ENCODE measurements around the gene RAB11FIP4.

DNA sequence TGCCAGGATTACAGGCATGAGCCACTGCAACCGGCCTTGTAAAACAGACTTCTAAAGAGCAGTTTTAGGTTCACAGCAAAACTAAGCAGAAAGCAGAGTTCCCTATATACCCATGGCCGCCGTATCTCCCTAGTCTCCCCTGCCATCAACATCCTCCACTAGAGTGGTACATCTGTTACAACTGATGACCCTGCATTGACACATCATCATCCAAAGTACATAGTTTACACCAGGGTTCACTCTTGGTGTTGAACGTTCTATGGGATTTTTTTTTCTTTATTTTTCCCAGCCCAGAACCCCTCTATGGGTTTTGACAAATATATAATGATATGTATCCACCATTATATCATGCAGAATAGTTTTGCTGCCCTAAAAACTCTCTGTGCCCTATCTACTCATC, 155.2 kb downstream of the RAB11FIP4 start:
- no peak for TF ChIP-seq CTCF (conservative IDR thresholded peaks at IDR 0.05 in 1 of 2, IDR thresholded peaks at IDR 0.05 in 1 of 2; ENCODE audit: low read depth in 1 of 2, low read length in 2 of 2)
- TF ChIP-seq EZH2 (IDR thresholded peaks at IDR 0.05; ENCODE audit: low read length, missing control alignments), result no peak
